Mammary epithelial cell (primary cell): ENCODE results near the gene LIPK.

Experiments used
- CTCF ChIP-seq, 2 donors: IDR thresholded peaks in 1 of 2; conservative IDR thresholded peaks in 1 of 2; 2 replicates each; pipeline ENCODE4 v1.5.1; 2011 to 2012; ENCODE audit warnings: inconsistent platforms in 2 of 2, low read length in 2 of 2, mild to moderate bottlenecking in 2 of 2, control low read depth in 1 of 2, low read depth in 1 of 2; ENCODE audit not compliant: insufficient read depth in 1 of 2; ENCODE audit errors: extremely low read depth in 1 of 2
- EZH2 ChIP-seq: IDR thresholded peaks from 2 replicates; pipeline ENCODE4 v1.6.1; 2012; ENCODE audit warnings: low read length, inconsistent platforms, borderline replicate concordance

- TF ChIP-seq CTCF (conservative IDR thresholded peaks at IDR 0.05 in 1 of 2, IDR thresholded peaks at IDR 0.05 in 1 of 2; ENCODE audit: extremely low read depth in 1 of 2, insufficient read depth in 1 of 2, low read depth in 1 of 2, low read length in 2 of 2) (no peak), EZH2 (no peak)
These were observed 44.5 kb upstream of the LIPK start for GRCh38 chr10:88661577-88661976.
